NAMALWA (cell line): ENCODE data around the gene BTF3.

Experiments used
- DNase-seq: peaks from one replicate; pipeline ENCODE4 v3.0.0-alpha.2; 2015; ENCODE audit warnings: low spot score

BTF3 gene

DNA sequence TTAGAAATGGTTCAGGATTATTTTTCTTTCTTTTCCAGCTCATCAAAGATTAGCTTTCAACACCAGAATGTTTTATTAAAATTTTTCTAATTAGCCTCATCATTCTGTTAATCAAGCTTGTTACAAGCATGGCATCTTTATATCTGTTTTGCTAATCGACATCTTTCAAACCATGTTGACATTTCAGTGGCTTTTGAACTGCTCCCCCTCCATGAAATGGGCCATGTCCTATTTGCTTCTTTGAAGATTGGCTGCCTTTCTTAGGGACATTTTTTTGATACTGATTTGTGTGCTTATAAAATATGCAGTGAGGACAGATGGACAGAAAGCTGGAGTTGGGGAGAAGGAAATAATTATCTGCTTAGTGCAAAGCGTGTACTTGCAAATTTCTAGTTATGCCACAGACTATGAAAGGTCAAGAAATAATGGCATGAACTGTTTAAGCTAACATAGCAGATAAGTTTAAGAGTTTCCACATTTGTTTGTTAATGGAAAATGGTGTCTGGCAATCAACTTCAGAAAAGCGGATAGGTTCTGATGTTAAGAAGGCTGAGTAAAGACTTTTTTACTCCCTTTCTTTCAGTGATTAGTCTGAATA is 27.5 kb downstream of the BTF3 start:
- no peak for DNase-seq

- DNase-seq: no peak
These were observed 30.0 kb downstream of the BTF3 start for GRCh38 chr5:73528248-73528647.

- no peak for DNase-seq
These were observed 30.8 kb downstream of the BTF3 start for GRCh38 chr5:73529081-73529480.

DNA sequence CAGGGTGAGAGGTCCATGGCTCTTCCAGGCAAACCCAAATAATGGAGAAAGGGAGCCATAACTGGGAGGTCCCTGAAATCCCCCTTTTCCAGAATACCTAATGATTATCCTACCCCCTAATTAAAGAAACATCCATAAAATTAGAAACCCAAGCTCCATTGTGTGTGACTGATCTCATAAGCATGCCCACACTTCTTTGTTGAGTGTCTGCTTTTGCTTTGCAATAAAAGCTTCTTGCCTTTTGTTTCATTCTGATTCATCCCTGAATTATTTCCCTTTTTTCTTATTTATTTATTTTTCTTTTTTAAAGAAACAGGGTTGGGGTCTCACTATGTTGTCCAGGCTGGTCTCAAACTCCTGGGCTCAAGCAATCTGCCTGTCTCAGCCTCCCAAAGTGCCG is 33.1 kb downstream of the BTF3 start:
- DNase-seq: no peak

DNA sequence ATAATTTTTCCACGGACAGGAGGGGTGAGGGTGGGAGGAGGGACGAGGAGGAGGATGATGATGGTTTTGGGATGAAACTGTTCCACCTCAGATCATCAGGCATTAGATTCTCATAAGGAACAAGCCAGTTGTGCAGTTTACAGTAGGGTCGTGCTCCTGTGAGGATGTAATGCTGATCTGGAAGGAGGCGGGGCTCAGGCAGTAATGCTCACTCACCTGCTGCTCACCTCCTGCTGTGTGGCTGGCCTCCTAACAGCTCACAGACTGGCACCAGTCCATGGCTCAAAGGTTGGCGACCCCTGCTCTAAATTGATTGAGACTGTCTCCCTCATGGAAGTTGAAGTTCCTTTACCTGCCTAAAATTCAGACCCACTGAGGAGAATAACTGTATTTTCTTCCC is 34.0 kb downstream of the BTF3 start:
- no peak for DNase-seq

- no peak for DNase-seq
These were observed 35.9 kb downstream of the BTF3 start for GRCh38 chr5:73534011-73534644.

DNA sequence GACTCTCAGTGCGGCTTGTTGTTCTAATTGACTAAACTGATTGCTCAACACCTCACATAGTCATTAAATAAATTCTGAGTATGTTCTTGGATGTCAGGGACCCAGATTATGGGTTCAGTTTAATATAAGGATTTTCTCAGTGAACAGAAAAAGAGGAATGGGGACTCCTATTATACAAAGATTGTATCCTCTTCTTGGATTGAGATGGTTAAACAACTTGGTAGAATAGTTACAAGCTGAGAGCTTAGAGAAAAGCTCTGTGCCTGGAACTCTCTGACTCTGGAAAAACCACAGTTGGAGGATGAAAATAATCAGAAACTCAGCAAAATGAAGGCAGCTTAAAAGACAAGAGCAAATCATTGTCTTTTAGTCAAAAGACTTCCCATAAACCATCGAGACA is 36.7 kb downstream of the BTF3 start:
- DNase-seq: no peak

GRCh38 chr5:73539730-73540129 is 41.5 kb downstream of the BTF3 start:
- no peak for DNase-seq

DNA sequence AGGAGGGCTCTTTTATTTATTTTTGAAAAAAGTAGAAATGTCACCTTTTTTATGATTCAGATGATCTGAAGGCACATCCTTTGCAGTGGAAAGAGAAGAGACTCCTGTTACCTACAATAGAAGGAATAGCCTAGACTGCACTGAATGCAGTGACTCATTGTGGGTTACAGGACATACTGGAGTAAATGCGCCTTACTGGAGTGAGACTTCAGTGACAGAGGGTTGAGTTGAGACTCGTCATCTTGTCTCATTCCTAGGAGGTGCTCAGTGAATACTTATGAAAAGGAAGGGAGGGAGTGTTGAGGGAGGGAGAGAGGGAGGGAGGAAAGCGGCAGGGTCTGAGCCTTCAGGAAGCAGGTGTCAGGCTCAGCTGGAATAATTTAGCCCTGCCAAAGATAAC is 42.0 kb downstream of the BTF3 start:
- DNase-seq: no peak

- no peak for DNase-seq
These were observed 43.8 kb downstream of the BTF3 start for GRCh38 chr5:73542020-73542419.

- DNase-seq: no peak
These were observed 46.5 kb downstream of the BTF3 start for GRCh38 chr5:73544429-73545402.

DNA sequence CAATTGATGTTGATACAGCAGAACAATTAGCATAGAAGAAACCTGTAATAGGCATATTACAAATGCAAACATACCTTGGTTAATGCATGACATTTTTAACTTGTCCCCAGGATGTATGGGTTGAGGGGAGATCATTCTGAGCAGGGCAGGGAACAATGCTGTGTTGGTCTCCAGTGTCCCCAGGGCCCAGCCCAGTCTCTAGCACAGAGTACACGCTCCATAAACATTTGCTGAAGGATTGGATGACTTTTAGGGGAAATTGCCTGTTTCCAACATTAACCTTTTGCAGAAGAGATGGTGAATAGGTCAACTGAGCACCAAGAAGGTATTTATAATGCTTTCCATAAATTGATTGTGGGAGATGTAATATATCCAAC is 47.1 kb downstream of the BTF3 start:
- DNase-seq: no peak

DNA sequence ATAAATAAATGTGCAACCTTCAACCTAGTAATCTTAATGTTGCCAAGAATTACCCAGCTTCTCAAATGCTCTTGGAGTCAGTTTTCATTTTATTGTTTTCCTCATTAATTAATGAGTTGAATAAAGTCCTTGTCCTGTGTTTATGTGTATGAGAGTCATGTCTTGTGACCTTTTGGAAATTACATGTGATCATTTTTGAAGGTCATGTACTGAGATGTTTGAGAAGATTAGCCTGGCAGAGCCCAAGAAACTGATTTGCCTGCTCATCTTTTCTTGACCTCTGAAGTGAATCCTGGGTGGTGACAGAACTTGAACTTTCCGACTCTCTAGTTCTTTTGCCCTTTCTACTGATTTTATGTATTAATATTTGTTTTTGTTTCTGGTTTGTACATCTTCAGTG is 51.8 kb downstream of the BTF3 start:
- DNase-seq: no peak

- no peak for DNase-seq
These were observed 54.4 kb downstream of the BTF3 start for GRCh38 chr5:73552642-73553041.
